Measurements from ENCODE around the gene KIF21B. TPM values are rescaled to one million over a fixed set of nuclear protein-coding genes. Genes with fewer than 3 reads are reported as not detected.
A peak's percentile ranks its signal among the peaks of the same experiment; 100 is the strongest.

Gene KIF21B
- total RNA-seq, 4 donors from 2014 or later = 3.2 to 40.4 (median 22.7) TPM

DNA sequence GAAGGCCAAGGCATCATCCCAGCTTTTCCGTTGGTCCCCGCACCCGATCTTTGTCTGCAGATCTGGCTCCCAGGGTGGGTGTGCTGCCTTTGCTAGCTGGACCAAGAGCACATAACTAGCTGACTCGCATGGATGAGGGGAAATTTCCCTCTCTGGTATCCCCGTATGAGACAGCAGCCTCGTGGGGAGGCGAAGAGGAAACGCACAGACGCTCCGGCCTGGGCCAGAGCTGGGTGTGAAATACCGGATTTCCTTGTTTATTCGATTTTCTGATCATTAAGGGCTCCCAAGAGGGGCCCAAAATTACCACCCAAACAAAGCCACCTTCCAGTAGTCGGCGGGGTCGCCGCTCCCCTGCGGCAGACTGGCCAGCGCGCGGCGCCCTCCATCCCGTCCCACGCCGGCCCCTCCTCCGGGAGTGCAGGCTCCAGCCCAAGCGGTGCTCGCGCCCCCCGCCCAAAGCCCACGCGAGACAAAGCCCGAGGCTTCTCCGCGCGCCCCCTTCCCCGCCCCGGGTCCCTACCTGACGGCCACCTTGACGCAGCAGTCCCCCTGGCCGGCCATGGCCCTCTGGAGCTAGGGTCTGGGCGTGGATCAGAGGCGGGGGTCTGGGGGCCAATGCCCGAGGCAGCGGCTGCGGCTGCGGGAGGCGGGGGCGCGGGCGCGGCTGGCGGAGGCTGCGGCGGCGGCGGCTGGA is 546 bp downstream of the KIF21B start:
- Histone ChIP-seq H3K9me3 (no peaks in the 10 kb centered on the region), H3K36me3 (no peaks in the 10 kb centered on the region), H3K27ac (peak overlapping the region; percentile 50 to 82 (median 77)), H3K27me3 (no peaks in the 10 kb centered on the region), H3K4me3 (peak overlapping the region; percentile 36 to 73 (median 64)), H3K4me1 (peaks cover 21 to 82% (median 50%) of the 10 kb centered on the region in 4 donors)
- TF ChIP-seq EP300 (IDR thresholded peaks at IDR 0.05; ENCODE audit: low read depth) (no peak), POLR2A (IDR thresholded peaks at IDR 0.05) (peak; percentile 7), POLR2AphosphoS5 (IDR thresholded peaks at IDR 0.05) (no peak)
- TF ChIP-seq, protein P1, sequence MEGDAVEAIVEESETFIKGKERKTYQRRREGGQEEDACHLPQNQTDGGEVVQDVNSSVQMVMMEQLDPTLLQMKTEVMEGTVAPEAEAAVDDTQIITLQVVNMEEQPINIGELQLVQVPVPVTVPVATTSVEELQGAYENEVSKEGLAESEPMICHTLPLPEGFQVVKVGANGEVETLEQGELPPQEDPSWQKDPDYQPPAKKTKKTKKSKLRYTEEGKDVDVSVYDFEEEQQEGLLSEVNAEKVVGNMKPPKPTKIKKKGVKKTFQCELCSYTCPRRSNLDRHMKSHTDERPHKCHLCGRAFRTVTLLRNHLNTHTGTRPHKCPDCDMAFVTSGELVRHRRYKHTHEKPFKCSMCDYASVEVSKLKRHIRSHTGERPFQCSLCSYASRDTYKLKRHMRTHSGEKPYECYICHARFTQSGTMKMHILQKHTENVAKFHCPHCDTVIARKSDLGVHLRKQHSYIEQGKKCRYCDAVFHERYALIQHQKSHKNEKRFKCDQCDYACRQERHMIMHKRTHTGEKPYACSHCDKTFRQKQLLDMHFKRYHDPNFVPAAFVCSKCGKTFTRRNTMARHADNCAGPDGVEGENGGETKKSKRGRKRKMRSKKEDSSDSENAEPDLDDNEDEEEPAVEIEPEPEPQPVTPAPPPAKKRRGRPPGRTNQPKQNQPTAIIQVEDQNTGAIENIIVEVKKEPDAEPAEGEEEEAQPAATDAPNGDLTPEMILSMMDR (IDR thresholded peaks at IDR 0.05) = no peak
- in situ Hi-C loops (cut with MboI; ENCODE audit: low pct_ligation_motif_present in 1 of 4, low pct_unique_long_range_greater_than_20kb in 1 of 4, low sequenced_read_pairs in 3 of 4) (no loop called here), intact Hi-C loops (cut with DNase I; ENCODE audit: low total_unique reads) (no loop called here)
- 10% methylated on average over 29 of the region's 56 CpGs; no CpG with 5 or more reads in 1 of the 2 donors for WGBS, 2 donors (ENCODE audit: low coverage in 1 of 2)
- peak; percentile 42 for DNase-seq

DNA sequence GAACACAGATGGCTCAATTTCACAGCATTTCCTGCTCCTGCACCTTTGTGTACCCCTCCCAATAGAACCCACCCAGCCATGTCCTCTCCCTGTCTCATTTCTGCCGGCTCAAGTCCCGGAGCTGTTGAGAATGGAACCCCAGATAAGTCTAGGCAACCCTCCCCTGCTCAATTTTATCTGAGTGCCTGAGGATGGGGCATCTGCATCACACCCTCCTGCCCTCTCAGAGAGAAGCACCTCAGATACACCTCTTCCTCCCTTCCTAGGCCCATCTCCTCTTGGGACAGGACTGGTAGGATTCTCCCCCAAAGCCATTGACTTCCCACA is 1.1 kb downstream of the KIF21B start:
- in situ Hi-C loops (cut with MboI; ENCODE audit: low pct_ligation_motif_present in 1 of 4, low pct_unique_long_range_greater_than_20kb in 1 of 4, low sequenced_read_pairs in 3 of 4) = no loop called here
- whole genome bisulfite sequencing, 2 donors (ENCODE audit: low coverage in 1 of 2) = 17 to 68% methylated on average over 2 of the region's 2 CpGs
- intact Hi-C loops (cut with DNase I; ENCODE audit: low total_unique reads) = no loop called here
- no peak for DNase-seq
- TF ChIP-seq EP300 (IDR thresholded peaks at IDR 0.05; ENCODE audit: low read depth) (no peak), POLR2A (IDR thresholded peaks at IDR 0.05) (no peak)
- TF ChIP-seq, protein P1 (IDR thresholded peaks at IDR 0.05) = no peak
- H3K27ac ChIP-seq = peak overlapping the region; percentile 50 to 82 (median 77)
- no peaks in the 10 kb centered on the region for H3K36me3 ChIP-seq
- H3K9me3 ChIP-seq = no peaks in the 10 kb centered on the region
- H3K4me3 ChIP-seq = peak overlapping the region; percentile 36 to 73 (median 64)
- peaks cover 19 to 82% (median 49%) of the 10 kb centered on the region in 4 donors for H3K4me1 ChIP-seq
- H3K27me3 ChIP-seq = no peaks in the 10 kb centered on the region

DNA sequence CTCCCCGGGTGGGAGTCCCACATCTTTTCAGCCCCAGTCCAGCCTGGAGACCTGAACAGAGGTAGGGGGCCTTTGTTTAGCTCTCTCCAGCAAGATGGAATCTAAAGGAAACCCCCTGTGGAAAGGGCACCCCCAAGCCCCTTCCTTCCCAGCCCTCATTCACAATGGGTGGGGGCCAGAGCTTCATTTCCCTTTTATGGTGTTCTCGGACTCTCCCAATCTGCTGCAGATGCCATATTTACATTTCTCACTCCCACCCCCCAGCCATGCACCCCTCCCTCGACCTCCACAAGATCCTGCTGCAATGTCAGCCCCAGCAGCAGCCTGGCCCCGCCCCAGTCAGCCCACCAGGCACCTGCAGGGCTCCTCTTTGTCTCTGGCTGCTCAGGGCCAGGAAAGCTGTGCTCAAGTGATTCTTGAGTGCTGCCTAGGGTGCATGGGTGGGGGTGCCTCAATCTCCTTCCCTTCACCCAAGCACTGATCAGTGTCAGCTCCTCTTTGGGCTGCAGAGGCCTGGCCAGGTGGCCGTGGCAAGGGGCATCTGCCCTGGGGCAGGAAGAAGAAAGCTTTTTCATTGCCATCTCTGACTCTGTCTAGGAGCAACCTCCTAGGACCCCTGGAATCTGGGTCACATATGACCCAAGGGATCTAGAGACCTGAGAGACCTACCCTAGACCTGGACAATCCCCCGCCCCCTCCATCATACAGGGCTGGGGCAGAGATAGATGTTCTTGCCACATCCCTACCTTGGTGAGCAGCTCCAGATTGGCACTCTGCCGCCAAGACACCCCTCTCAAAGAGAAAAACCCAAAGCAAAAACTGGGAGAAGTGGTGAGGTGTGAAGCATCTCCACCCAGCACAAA is 1.7 kb downstream of the KIF21B start:
- H3K4me3 ChIP-seq = peak overlapping the region in 3 of 4 donors; percentile 56 to 73 (median 72)

DNA sequence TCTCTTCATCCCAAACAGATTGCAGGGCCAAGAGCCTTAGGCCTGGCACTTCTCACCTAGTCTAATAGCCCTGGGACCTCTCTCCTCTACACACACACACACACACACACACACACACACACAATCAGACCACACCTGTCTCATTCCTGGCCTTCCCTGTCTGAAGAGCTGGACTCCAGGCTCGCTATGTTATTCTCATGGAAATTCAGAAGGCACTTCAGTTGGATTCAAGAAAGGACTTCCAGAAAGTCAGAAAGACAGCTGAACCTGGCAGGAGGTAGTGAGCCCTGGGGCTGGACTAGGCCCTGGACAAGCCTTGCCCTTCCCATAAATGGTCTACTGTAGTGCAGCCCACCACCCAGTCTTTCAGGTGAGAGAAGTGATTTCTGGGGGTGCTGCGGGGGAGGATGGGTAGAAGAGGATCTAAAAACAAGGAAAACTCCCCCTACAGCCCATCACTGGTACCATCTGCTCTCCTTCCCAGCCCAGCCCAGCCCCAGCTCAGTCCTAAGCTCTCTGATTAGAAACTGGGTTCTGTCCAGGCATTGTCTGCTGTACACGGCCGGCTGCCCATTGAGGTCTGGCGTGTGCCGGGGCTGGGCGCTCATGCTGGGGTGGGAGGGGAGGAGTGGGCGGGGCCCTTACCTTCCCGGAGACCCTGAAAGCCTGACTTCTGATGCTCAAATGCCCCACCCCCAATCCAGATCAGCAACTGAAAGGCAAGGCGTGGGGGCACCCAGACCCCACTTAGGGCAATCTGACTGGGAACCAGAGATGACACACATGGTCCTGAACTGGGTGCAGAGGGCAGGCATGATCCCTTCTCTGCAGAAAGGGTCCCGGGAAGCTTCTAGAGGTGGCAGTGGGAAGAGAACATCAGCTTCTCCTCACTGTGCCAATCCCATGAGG is 2.5 kb downstream of the KIF21B start:
- no peaks in the 10 kb centered on the region for H3K9me3 ChIP-seq
- WGBS, 2 donors (ENCODE audit: low coverage in 1 of 2) = 64% methylated on average over 11 of the region's 11 CpGs; no CpG with 5 or more reads in 1 of the 2 donors
- no peaks in the 10 kb centered on the region for H3K36me3 ChIP-seq
- peak overlapping the region; percentile 74 to 82 (median 77) for H3K27ac ChIP-seq
- in situ Hi-C loops (cut with MboI; ENCODE audit: low pct_ligation_motif_present in 1 of 4, low pct_unique_long_range_greater_than_20kb in 1 of 4, low sequenced_read_pairs in 3 of 4) = no loop called here
- H3K4me1 ChIP-seq = peaks cover 19 to 80% (median 45%) of the 10 kb centered on the region in 4 donors
- TF ChIP-seq, protein P1 (IDR thresholded peaks at IDR 0.05) = peak in 4 of 5 experiments; percentile 12 to 23 (median 20)
- TF ChIP-seq POLR2AphosphoS5 (IDR thresholded peaks at IDR 0.05) = no peak
- TF ChIP-seq POLR2A (IDR thresholded peaks at IDR 0.05) = no peak
- TF ChIP-seq EP300 (IDR thresholded peaks at IDR 0.05; ENCODE audit: low read depth) = no peak
- no peaks in the 10 kb centered on the region for H3K27me3 ChIP-seq
- DNase-seq = no peak
- no peak overlapping the region for H3K4me3 ChIP-seq
- intact Hi-C loops (cut with DNase I; ENCODE audit: low total_unique reads) = no loop called here

More for the DNA sequence above, 1.7 kb downstream of the KIF21B start:
- intact Hi-C loops (cut with DNase I; ENCODE audit: low total_unique reads) (no loop called here), in situ Hi-C loops (cut with MboI; ENCODE audit: low pct_ligation_motif_present in 1 of 4, low pct_unique_long_range_greater_than_20kb in 1 of 4, low sequenced_read_pairs in 3 of 4) (no loop called here)
- no peaks in the 10 kb centered on the region for H3K36me3 ChIP-seq
- no peak for TF ChIP-seq EP300 (IDR thresholded peaks at IDR 0.05; ENCODE audit: low read depth)
- WGBS, 2 donors (ENCODE audit: low coverage in 1 of 2) = 71% methylated on average over 7 of the region's 7 CpGs; no CpG with 5 or more reads in 1 of the 2 donors
- DNase-seq = peak; percentile 41
- H3K4me1 ChIP-seq = peaks cover 19 to 80% (median 46%) of the 10 kb centered on the region in 4 donors
- peak overlapping the region; percentile 27 to 82 (median 77) for H3K27ac ChIP-seq
- no peaks in the 10 kb centered on the region for H3K27me3 ChIP-seq
- H3K9me3 ChIP-seq = no peaks in the 10 kb centered on the region
